Measurements from ENCODE around the gene SLC7A6OS. TPM values are rescaled to one million over a fixed set of nuclear protein-coding genes. Genes with fewer than 3 reads are reported as not detected.

SLC7A6OS gene
- total RNA-seq: 6.5 and 9.2 TPM in 2 replicates

GRCh38 chr16:68310774-68311511 lies at the start of gene SLC7A6OS, which contains the start of gene PRMT7:
Gene SLC7A6OS, minus strand, starts transcription at chr16:68310946. Its CDS starts 20 bp downstream, at chr16:68310926.
Gene PRMT7, plus strand, starts transcription at chr16:68311019. Its CDS starts 4,961 bp downstream, at chr16:68315980.

GRCh38 chr16:68264128-68265077 lies 46.3 kb downstream of the SLC7A6OS start, which contains the start of gene SLC7A6:
Gene SLC7A6, plus strand, starts transcription at chr16:68264526. Its CDS starts 10,201 bp downstream, at chr16:68274727.

Other genes with a start within 250 kb of the SLC7A6OS start
- 11.3 and 14.7 TPM in 2 replicates for gene NFATC3, start 225.6 kb downstream of the SLC7A6OS start, total RNA-seq
- gene ESRP2, start 74.8 kb downstream of the SLC7A6OS start, total RNA-seq: 55.9 and 76.4 TPM in 2 replicates
- gene PLA2G15, start 65.6 kb downstream of the SLC7A6OS start, total RNA-seq: 9.8 and 13.8 TPM in 2 replicates
- gene SLC7A6, start 46.4 kb downstream of the SLC7A6OS start, total RNA-seq: 11.1 and 17.8 TPM in 2 replicates
- 33.7 and 43.9 TPM in 2 replicates for gene PRMT7, start 73 bp upstream of the SLC7A6OS start, total RNA-seq
- gene SMPD3, start 137.6 kb upstream of the SLC7A6OS start, total RNA-seq: not detected in 2 replicates
- gene ZFP90, start 228.3 kb upstream of the SLC7A6OS start, total RNA-seq: 14.7 and 16.9 TPM in 2 replicates